SU-DHL-6 (cell line): ENCODE data around the gene TWSG1.

Experiments
- H2AFZ ChIP-seq: fragments of 200-600 bp; sonication (generic); 2 replicates; pipeline ENCODE4 v1.6.1; 2014; ENCODE audit warnings: low read depth, mild to moderate bottlenecking, moderate library complexity, mixed read lengths, antibody characterized with exemption, low read length; ENCODE audit not compliant: severe bottlenecking
- H3F3A ChIP-seq: fragments of 200-600 bp; shearing (Covaris generic); 2 replicates; pipeline ENCODE4 v1.6.0; 2016; ENCODE audit warnings: antibody characterized with exemption, mild to moderate bottlenecking; ENCODE audit not compliant: insufficient read depth
- H3K27ac ChIP-seq: fragments of 200-600 bp; sonication (generic); 2 replicates; pipeline ENCODE4 v1.5.1; 2016; ENCODE audit warnings: low read depth, mild to moderate bottlenecking, low read length, moderate library complexity, mixed read lengths
- H3K27me3 ChIP-seq: fragments of 200-600 bp; sonication (generic), shearing (Covaris generic); 2 replicates; pipeline ENCODE4 v1.6.0; 2014; ENCODE audit warnings: mild to moderate bottlenecking, low read length
- H3K36me3 ChIP-seq: fragments of 200-600 bp; sonication (generic); 2 replicates; pipeline ENCODE4 v1.6.1; 2014; ENCODE audit warnings: mild to moderate bottlenecking, low read length, mixed read lengths
- H3K4me2 ChIP-seq: fragments of 300-600, 200-600 bp; shearing (Covaris generic), sonication (generic); 2 replicates; pipeline ENCODE4 v1.6.0; 2014; ENCODE audit warnings: low read length, low read depth, mild to moderate bottlenecking; ENCODE audit not compliant: poor library complexity, severe bottlenecking
- H3K4me3 ChIP-seq: fragments of 200-600 bp; sonication (generic); 2 replicates; pipeline ENCODE4 v1.5.1; 2014; ENCODE audit warnings: antibody characterized with exemption, low read length, mild to moderate bottlenecking, mixed read lengths; ENCODE audit not compliant: insufficient read depth, poor library complexity, severe bottlenecking
- H3K79me2 ChIP-seq: fragments of 200-600 bp; sonication (generic); 2 replicates; pipeline ENCODE4 v1.6.1; 2014; ENCODE audit warnings: mild to moderate bottlenecking, low read length, moderate library complexity; ENCODE audit not compliant: insufficient read depth
- H3K9ac ChIP-seq: fragments of 200-600 bp; sonication (generic); 2 replicates; pipeline ENCODE4 v1.7.0; 2014; ENCODE audit warnings: mild to moderate bottlenecking, low read length
- H3K9me2 ChIP-seq: fragments of 200-600 bp; sonication (generic); replicated peaks from 2 replicates; pipeline ENCODE4 v1.6.1; 2014; ENCODE audit warnings: low read length; ENCODE audit not compliant: insufficient read depth
- H3K9me3 ChIP-seq: fragments of 200-600 bp; sonication (generic); 2 replicates; pipeline ENCODE4 v1.6.1; 2014; ENCODE audit warnings: low read length, mixed read lengths; ENCODE audit not compliant: insufficient read depth
- H4K20me1 ChIP-seq: fragments of 200-600 bp; sonication (generic); 2 replicates; pipeline ENCODE4 v1.6.1; 2014; ENCODE audit warnings: low read depth, mild to moderate bottlenecking, antibody characterized with exemption, low read length, moderate library complexity, mixed read lengths
- EZH2phosphoT487 ChIP-seq: fragments of 200-600 bp; sonication (generic), shearing (Covaris generic); conservative IDR thresholded peaks from 2 replicates; pipeline ENCODE4 v1.6.1; 2018; ENCODE audit warnings: mild to moderate bottlenecking, antibody characterized with exemption, low read length, moderate library complexity, mixed read lengths
- TF ChIP-seq, protein P1 (sequence below): fragments of 200-600 bp; sonication (generic); IDR thresholded peaks from one replicate; pipeline ENCODE4 v1.5.1; 2017; ENCODE audit warnings: antibody characterized with exemption, mild to moderate bottlenecking, low read length, moderate library complexity; ENCODE audit not compliant: insufficient read depth, poor library complexity, severe bottlenecking

Gene TWSG1

GRCh38 chr18:9417073-9417851 lies 82.7 kb downstream of the TWSG1 start:
- Histone ChIP-seq H4K20me1 (no peaks in the 10 kb centered on the region), H3K36me3 (no peaks in the 10 kb centered on the region), H3K79me2 (no peaks in the 10 kb centered on the region), H3K4me2 (no peak overlapping the region), H3K4me3 (no peak overlapping the region), H2AFZ (no peak overlapping the region), H3K9me2 (no peaks in the 10 kb centered on the region), H3K9ac (no peak overlapping the region), H3F3A (no peaks in the 10 kb centered on the region), H3K27me3 (no peaks in the 10 kb centered on the region), H3K27ac (no peak overlapping the region), H3K9me3 (no peaks in the 10 kb centered on the region)
- no peak for TF ChIP-seq EZH2phosphoT487
- TF ChIP-seq, protein P1, sequence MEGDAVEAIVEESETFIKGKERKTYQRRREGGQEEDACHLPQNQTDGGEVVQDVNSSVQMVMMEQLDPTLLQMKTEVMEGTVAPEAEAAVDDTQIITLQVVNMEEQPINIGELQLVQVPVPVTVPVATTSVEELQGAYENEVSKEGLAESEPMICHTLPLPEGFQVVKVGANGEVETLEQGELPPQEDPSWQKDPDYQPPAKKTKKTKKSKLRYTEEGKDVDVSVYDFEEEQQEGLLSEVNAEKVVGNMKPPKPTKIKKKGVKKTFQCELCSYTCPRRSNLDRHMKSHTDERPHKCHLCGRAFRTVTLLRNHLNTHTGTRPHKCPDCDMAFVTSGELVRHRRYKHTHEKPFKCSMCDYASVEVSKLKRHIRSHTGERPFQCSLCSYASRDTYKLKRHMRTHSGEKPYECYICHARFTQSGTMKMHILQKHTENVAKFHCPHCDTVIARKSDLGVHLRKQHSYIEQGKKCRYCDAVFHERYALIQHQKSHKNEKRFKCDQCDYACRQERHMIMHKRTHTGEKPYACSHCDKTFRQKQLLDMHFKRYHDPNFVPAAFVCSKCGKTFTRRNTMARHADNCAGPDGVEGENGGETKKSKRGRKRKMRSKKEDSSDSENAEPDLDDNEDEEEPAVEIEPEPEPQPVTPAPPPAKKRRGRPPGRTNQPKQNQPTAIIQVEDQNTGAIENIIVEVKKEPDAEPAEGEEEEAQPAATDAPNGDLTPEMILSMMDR, result no peak

DNA sequence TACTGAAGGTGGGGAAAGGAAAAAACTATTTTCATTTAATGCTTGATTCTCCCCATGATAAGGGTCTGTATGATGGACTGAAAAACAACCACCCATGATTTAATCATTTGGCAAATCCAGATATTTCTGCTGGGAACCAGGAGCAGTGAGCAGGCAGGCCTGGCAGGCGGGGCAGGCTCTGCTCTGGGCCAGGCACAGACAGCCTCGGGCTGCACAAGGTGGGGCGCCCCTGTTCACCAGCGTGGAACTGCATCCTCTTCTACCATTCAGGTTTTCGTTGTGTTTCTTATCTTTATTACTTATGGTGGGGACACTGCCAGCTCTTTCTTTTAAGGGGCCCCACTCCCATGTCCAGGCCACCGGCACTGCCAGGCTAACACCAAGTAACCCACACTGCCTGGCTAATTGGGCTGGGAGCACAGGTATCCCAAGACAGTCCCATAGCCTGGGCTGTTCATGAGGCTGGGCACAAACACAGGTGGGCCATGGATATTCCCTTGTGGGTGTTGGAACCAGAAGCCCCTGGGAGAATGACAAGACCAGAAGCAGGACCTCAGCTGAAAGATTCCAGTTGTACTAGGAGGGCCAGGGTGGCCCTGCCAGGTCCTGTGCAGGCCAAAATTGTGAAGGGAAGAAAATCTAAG lies 83.6 kb downstream of the TWSG1 start:
- H3K27ac ChIP-seq, result no peak overlapping the region
- no peak for TF ChIP-seq EZH2phosphoT487
- TF ChIP-seq, protein P1, result no peak

GRCh38 chr18:9419956-9420631 lies 85.5 kb downstream of the TWSG1 start:
- Histone ChIP-seq H3K9me2 (no peaks in the 10 kb centered on the region), H3K27me3 (no peaks in the 10 kb centered on the region), H2AFZ (no peak overlapping the region), H3K4me2 (no peak overlapping the region), H4K20me1 (no peaks in the 10 kb centered on the region), H3K9ac (no peak overlapping the region), H3K9me3 (no peaks in the 10 kb centered on the region), H3K4me3 (no peak overlapping the region), H3K79me2 (no peaks in the 10 kb centered on the region), H3K27ac (no peak overlapping the region), H3F3A (no peaks in the 10 kb centered on the region), H3K36me3 (no peaks in the 10 kb centered on the region)
- TF ChIP-seq, protein P1, result no peak
- no peak for TF ChIP-seq EZH2phosphoT487

More for the DNA sequence above, 83.6 kb downstream of the TWSG1 start:
- Histone ChIP-seq H4K20me1 (no peaks in the 10 kb centered on the region), H3K79me2 (no peaks in the 10 kb centered on the region), H3K9ac (no peak overlapping the region), H3K9me2 (no peaks in the 10 kb centered on the region), H3K36me3 (no peaks in the 10 kb centered on the region), H3K4me2 (no peak overlapping the region), H2AFZ (no peak overlapping the region), H3K4me3 (no peak overlapping the region), H3K9me3 (no peaks in the 10 kb centered on the region), H3F3A (no peaks in the 10 kb centered on the region), H3K27me3 (no peaks in the 10 kb centered on the region)
